HepG2 (cell line): ENCODE data around the gene TEX19. TPM values are rescaled to one million over a fixed set of nuclear protein-coding genes. Genes with fewer than 3 reads are reported as not detected.

Source experiments
- ARID5B ChIP-seq: IDR thresholded peaks from 2 replicates; pipeline ENCODE4 v1.4.0; 2020; ENCODE audit warnings: mild to moderate bottlenecking, missing genetic modification reagents
- HDAC6 ChIP-seq: fragments of 200-600 bp; sonication (generic); IDR thresholded peaks from 2 replicates; pipeline ENCODE4 v1.7.0; 2017; ENCODE audit warnings: mild to moderate bottlenecking, antibody characterized with exemption, low read length, low read depth
- KDM1A ChIP-seq: IDR thresholded peaks from 2 replicates; pipeline ENCODE4 v1.6.1; 2016; ENCODE audit warnings: missing compliant biosample characterization
- NKX3-1 ChIP-seq: sonication (generic); formaldehyde crosslinking; IDR thresholded peaks from 2 replicates; pipeline ENCODE4 v1.5.0; 2020; ENCODE audit warnings: missing genetic modification reagents
- NR2F1 ChIP-seq, 2 experiments: fragments of 450-650 bp in 1 of 2; formaldehyde crosslinking in 1 of 2; IDR thresholded peaks; 2 replicates each; pipeline versions ENCODE4 v1.5.0 to v1.6.1; 2016 to 2020; ENCODE audit warnings: mild to moderate bottlenecking in 1 of 2, missing compliant biosample characterization in 1 of 2, missing genetic modification reagents in 1 of 2, moderate library complexity in 1 of 2
- SAFB2 ChIP-seq: sonication (generic); formaldehyde crosslinking; IDR thresholded peaks from 2 replicates; pipeline ENCODE4 v1.5.1; 2020; ENCODE audit warnings: missing genetic modification reagents, low read depth, mild to moderate bottlenecking, borderline replicate concordance
- TOPORS ChIP-seq: sonication (generic); formaldehyde crosslinking; IDR thresholded peaks from 2 replicates; pipeline ENCODE4 v1.8.0; 2023; ENCODE audit warnings: mild to moderate bottlenecking, missing genetic modification reagents
- ZNF337 ChIP-seq: sonication (generic); formaldehyde crosslinking; IDR thresholded peaks from 2 replicates; pipeline ENCODE4 v1.5.1; 2020; ENCODE audit warnings: missing genetic modification reagents, low read depth, mild to moderate bottlenecking, borderline replicate concordance
- ZNF407 ChIP-seq: sonication (generic); formaldehyde crosslinking; IDR thresholded peaks from one replicate; pipeline ENCODE4 v1.5.1; 2020; ENCODE audit warnings: mild to moderate bottlenecking, missing genetic modification reagents; ENCODE audit errors: not compliant biosample characterization
- ZNF7 ChIP-seq: IDR thresholded peaks from 2 replicates; pipeline ENCODE4 v1.6.1; 2016; ENCODE audit warnings: missing biosample characterization, missing genetic modification reagents
- ZNF841 ChIP-seq: sonication (generic); formaldehyde crosslinking; IDR thresholded peaks from 2 replicates; pipeline ENCODE4 v1.8.1; 2023; ENCODE audit warnings: missing genetic modification reagents, borderline replicate concordance
- polyA plus RNA-seq, 8 experiments: library from polyadenylated mRNA; depleted of rRNA in 3 of 8; stranded (reverse) in 7 of 8; unstranded in 1 of 8; fragments of >200 nt; fragmentation: Illumina TruSeq in 4 of 8; extraction: Trizol in 4 of 8; gene quantifications; 2 replicates each; pipeline versions ENCODE4 v1.2.1 to v1.2.3, GENCODE V29; 2011 to 2016; ENCODE audit warnings: low read depth in 4 of 8, missing spikeins in 1 of 8, mixed read lengths in 1 of 8; ENCODE audit not compliant: insufficient read depth in 1 of 8
- total RNA-seq, 5 experiments: library from RNA; depleted of rRNA; stranded (reverse); fragments of >200 nt; fragmentation: Illumina TruSeq; extraction: Trizol; gene quantifications; 2 replicates each; pipeline ENCODE4 v1.2.3, GENCODE V29; 2016; ENCODE audit warnings: low read depth in 1 of 5
- TF ChIP-seq, protein P1 (sequence below): sonication (generic); formaldehyde crosslinking; IDR thresholded peaks from 2 replicates; pipeline ENCODE4 v1.5.1; 2020; ENCODE audit warnings: mild to moderate bottlenecking, missing genetic modification reagents, moderate library complexity
- TF ChIP-seq, protein P2 (sequence below): fragments of 450-650 bp; IDR thresholded peaks from 2 replicates; pipeline ENCODE4 v1.6.1; 2016

The TEX19 gene
- total and polyA plus RNA-seq, 2 of the 13 experiments (the other 11 are each of a cell fraction or from before 2014, with no cell fraction given): 1.3 to 6.0 TPM

DNA sequence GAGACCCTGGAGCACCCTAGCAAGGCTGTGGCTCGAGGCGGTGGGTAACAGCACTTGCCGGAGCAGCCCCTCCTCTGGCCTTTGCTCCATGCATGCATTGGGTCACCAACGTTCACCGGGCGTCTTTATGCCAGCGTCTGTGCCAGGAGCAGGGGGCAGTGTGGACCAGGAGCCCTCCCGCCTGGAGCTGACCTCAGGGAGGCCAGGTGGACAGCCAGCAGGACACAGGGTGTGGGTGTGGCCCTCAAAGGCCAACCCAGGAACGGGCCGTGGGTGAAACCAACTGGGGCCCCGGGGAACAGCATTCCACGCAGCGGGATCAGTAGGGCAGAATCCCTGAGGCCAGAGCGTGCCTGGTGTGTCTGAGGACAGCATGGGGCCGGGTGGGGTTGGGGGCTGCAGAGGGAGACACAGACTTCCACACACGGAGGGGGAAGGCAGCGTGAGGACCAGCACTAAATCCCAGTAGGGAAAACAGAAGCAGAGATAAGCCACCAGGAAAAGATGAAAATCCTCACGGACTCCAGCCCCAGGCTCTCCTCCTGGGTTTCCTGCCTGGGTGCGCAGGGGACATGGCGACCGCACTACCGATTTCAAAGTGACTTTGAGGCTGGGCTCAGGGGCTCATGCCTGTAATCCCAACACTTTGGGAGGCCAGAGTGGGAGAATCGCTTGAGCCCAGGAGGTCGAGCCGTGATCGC lies 38.8 kb upstream of the TEX19 start (continued):
- TF ChIP-seq ZNF407 (CRISPR knock-in tag) (peak; percentile 74), ZNF337 (no peak), ZNF841 (no peak), TOPORS (CRISPR knock-in tag) (no peak), NKX3-1 (CRISPR knock-in tag) (no peak), ARID5B (CRISPR knock-in tag) (no peak), ZNF7 (no peak), SAFB2 (CRISPR knock-in tag) (no peak), HDAC6 (no peak), NR2F1 (CRISPR knock-in tag; IDR thresholded peaks at IDR 0.05) (0 out of 4 replicates have a peak, but pooled peaks of 1 of the 2 experiments have one; percentile 38), KDM1A (0 out of 2 replicates have a peak, but pooled peaks have one; percentile 53)
- TF ChIP-seq, protein P1, sequence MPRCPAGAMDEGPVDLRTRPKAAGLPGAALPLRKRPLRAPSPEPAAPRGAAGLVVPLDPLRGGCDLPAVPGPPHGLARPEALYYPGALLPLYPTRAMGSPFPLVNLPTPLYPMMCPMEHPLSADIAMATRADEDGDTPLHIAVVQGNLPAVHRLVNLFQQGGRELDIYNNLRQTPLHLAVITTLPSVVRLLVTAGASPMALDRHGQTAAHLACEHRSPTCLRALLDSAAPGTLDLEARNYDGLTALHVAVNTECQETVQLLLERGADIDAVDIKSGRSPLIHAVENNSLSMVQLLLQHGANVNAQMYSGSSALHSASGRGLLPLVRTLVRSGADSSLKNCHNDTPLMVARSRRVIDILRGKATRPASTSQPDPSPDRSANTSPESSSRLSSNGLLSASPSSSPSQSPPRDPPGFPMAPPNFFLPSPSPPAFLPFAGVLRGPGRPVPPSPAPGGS (CRISPR knock-in tag): no peak
- TF ChIP-seq, protein P2, sequence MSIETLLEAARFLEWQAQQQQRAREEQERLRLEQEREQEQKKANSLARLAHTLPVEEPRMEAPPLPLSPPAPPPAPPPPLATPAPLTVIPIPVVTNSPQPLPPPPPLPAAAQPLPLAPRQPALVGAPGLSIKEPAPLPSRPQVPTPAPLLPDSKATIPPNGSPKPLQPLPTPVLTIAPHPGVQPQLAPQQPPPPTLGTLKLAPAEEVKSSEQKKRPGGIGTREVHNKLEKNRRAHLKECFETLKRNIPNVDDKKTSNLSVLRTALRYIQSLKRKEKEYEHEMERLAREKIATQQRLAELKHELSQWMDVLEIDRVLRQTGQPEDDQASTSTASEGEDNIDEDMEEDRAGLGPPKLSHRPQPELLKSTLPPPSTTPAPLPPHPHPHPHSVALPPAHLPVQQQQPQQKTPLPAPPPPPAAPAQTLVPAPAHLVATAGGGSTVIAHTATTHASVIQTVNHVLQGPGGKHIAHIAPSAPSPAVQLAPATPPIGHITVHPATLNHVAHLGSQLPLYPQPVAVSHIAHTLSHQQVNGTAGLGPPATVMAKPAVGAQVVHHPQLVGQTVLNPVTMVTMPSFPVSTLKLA: no peak
